Spleen (tissue), 7 donors: ENCODE measurements around the gene LARP1.

ENCODE experiments used
- CTCF ChIP-seq, 11 experiments: fragments of 200-600 bp in 7 of 11; fragments of 450-650 bp in 4 of 11; sonication (generic) in 4 of 11; IDR thresholded peaks in 8 of 11; conservative IDR thresholded peaks in 3 of 11; 1 replicate in 7 of 11; 2 replicates in 4 of 11; pipeline versions ENCODE4 v1.4.0 to v1.8.0; 2016 to 2021; ENCODE audit warnings: antibody characterized with exemption in 11 of 11, inconsistent platforms in 4 of 11, mild to moderate bottlenecking in 1 of 11
- POLR2A ChIP-seq, 3 donors: fragments of 450-650 bp; IDR thresholded peaks; one replicate each; pipeline ENCODE4 v1.5.1; 2017; ENCODE audit warnings: antibody characterized with exemption in 3 of 3, mild to moderate bottlenecking in 1 of 3
- POLR2AphosphoS5 ChIP-seq, 3 donors: sonication (generic); formaldehyde crosslinking; IDR thresholded peaks; one replicate each; pipeline ENCODE4 v1.5.1; 2017; ENCODE audit warnings: antibody characterized with exemption in 3 of 3
- donor health status: DM: no; HTN: no; CAD: no; lungs with moderate emphysema.
- donor health status: DM: no; HTN: no; CAD: no.
- donor health status: DM: no; HTN: no; CAD: no.

GRCh38 chr5:154708846-154709245 is 46.3 kb upstream of the LARP1 start:
- TF ChIP-seq POLR2A (IDR thresholded peaks at IDR 0.05): no peak
- TF ChIP-seq CTCF (IDR thresholded peaks at IDR 0.05 in 8 of 11, conservative IDR thresholded peaks at IDR 0.05 in 3 of 11): peak in 1 of 11 experiments; percentile 4
- peak in 1 of 3 donors; percentile 60 for TF ChIP-seq POLR2AphosphoS5 (IDR thresholded peaks at IDR 0.05)
